Activated T-cell treated with anti-CD3 and anti-CD28 coated beads, Interleukin-2, amount 50 U/mL, for 4 hours (primary cell): Measurements from ENCODE around the gene ARAP2. TPM values are rescaled to one million over a fixed set of nuclear protein-coding genes. Genes with fewer than 3 reads are reported as not detected.

Source experiments
- ATAC-seq, 2 donors: fragments of 200-7000 bp; cut with Tn5 transposase; one replicate each; pipeline ENCODE4 v1.10.0; 2021
- DNase-seq: peaks from one replicate; pipeline ENCODE4 v3.0.0-alpha.2; 2020
- H3K27me3 Mint-ChIP-seq: one replicate; pipeline ENCODE4 v1.8.0; 2021; ENCODE audit warnings: low read depth, mixed read lengths
- H3K36me3 Mint-ChIP-seq: one replicate; pipeline ENCODE4 v1.8.0; 2022; ENCODE audit warnings: mixed read lengths; ENCODE audit not compliant: insufficient read depth
- H3K4me1 Mint-ChIP-seq: one replicate; pipeline ENCODE4 v1.8.0; 2021; ENCODE audit warnings: low read depth, mixed read lengths
- H3K4me3 Mint-ChIP-seq: one replicate; pipeline ENCODE4 v1.8.0; 2021; ENCODE audit warnings: mild to moderate bottlenecking, moderate library complexity, mixed read lengths
- H3K9me3 Mint-ChIP-seq: one replicate; pipeline ENCODE4 v1.8.0; 2021; ENCODE audit warnings: mixed read lengths
- total RNA-seq, 3 donors: library from RNA; stranded (reverse); gene quantifications; one replicate each; pipeline ENCODE4 v1.2.1, GENCODE V29; 2021

The ARAP2 gene
- total RNA-seq, 3 donors from 2014 or later = 20.7 to 33.2 (median 26.8) TPM

GRCh38 chr4:36165631-36166005 is 78.7 kb downstream of the ARAP2 start:
- H3K9me3 Mint-ChIP-seq = no peaks in the 10 kb centered on the region
- no peaks in the 10 kb centered on the region for H3K27me3 Mint-ChIP-seq
- H3K4me1 Mint-ChIP-seq = peaks cover 22% of the 10 kb centered on the region
- DNase-seq (no peak), ATAC-seq (no peak)
- no peak overlapping the region for H3K4me3 Mint-ChIP-seq
- peaks cover 40% of the 10 kb centered on the region for H3K36me3 Mint-ChIP-seq

- no peak overlapping the region for H3K4me3 Mint-ChIP-seq
Measured at GRCh38 chr4:36164900-36165630, 79.2 kb downstream of the ARAP2 start.

GRCh38 chr4:36163198-36163597 is 81.1 kb downstream of the ARAP2 start:
- Mint-ChIP-seq H3K4me1 (peaks cover 12% of the 10 kb centered on the region), H3K4me3 (no peak overlapping the region), H3K9me3 (no peaks in the 10 kb centered on the region), H3K36me3 (peaks cover 49% of the 10 kb centered on the region), H3K27me3 (no peaks in the 10 kb centered on the region)
- no peak for DNase-seq
- no peak for ATAC-seq

More at GRCh38 chr4:36164900-36165630, 79.2 kb downstream of the ARAP2 start:
- peaks cover 20% of the 10 kb centered on the region for H3K4me1 Mint-ChIP-seq
- H3K9me3 Mint-ChIP-seq = no peaks in the 10 kb centered on the region
- H3K36me3 Mint-ChIP-seq = peaks cover 38% of the 10 kb centered on the region
- ATAC-seq (no peak), DNase-seq (no peak)
- H3K27me3 Mint-ChIP-seq = no peaks in the 10 kb centered on the region

- DNase-seq (no peak), ATAC-seq (no peak)
- Mint-ChIP-seq H3K4me1 (peaks cover 9% of the 10 kb centered on the region), H3K4me3 (no peak overlapping the region), H3K27me3 (no peaks in the 10 kb centered on the region), H3K9me3 (no peaks in the 10 kb centered on the region), H3K36me3 (peaks cover 46% of the 10 kb centered on the region)
Measured at GRCh38 chr4:36159208-36159607, 85.1 kb downstream of the ARAP2 start.

GRCh38 chr4:36152735-36153134 is 91.6 kb downstream of the ARAP2 start:
- DNase-seq (no peak), ATAC-seq (no peak)
- H3K36me3 Mint-ChIP-seq = peaks cover 37% of the 10 kb centered on the region
- H3K4me1 Mint-ChIP-seq = peaks cover 2% of the 10 kb centered on the region
- H3K9me3 Mint-ChIP-seq = no peaks in the 10 kb centered on the region
- H3K4me3 Mint-ChIP-seq = no peak overlapping the region
- no peaks in the 10 kb centered on the region for H3K27me3 Mint-ChIP-seq

GRCh38 chr4:36142504-36142903 is 101.8 kb downstream of the ARAP2 start:
- Mint-ChIP-seq H3K9me3 (no peaks in the 10 kb centered on the region), H3K4me3 (no peak overlapping the region), H3K36me3 (peaks cover 49% of the 10 kb centered on the region), H3K27me3 (no peaks in the 10 kb centered on the region), H3K4me1 (peaks cover 6% of the 10 kb centered on the region)
- ATAC-seq = no peak
- DNase-seq = no peak

GRCh38 chr4:36141186-36141585 is 103.1 kb downstream of the ARAP2 start:
- ATAC-seq (no peak), DNase-seq (no peak)
- no peaks in the 10 kb centered on the region for H3K27me3 Mint-ChIP-seq
- peaks cover 43% of the 10 kb centered on the region for H3K36me3 Mint-ChIP-seq
- H3K4me1 Mint-ChIP-seq = peaks cover 6% of the 10 kb centered on the region
- no peak overlapping the region for H3K4me3 Mint-ChIP-seq
- no peaks in the 10 kb centered on the region for H3K9me3 Mint-ChIP-seq

GRCh38 chr4:36140421-36140820 is 103.9 kb downstream of the ARAP2 start:
- no peaks in the 10 kb centered on the region for H3K9me3 Mint-ChIP-seq
- H3K36me3 Mint-ChIP-seq = peaks cover 36% of the 10 kb centered on the region
- ATAC-seq (no peak), DNase-seq (no peak)
- H3K4me3 Mint-ChIP-seq = no peak overlapping the region
- H3K4me1 Mint-ChIP-seq = peaks cover 6% of the 10 kb centered on the region
- H3K27me3 Mint-ChIP-seq = no peaks in the 10 kb centered on the region

- Mint-ChIP-seq H3K4me1 (peaks cover 6% of the 10 kb centered on the region), H3K9me3 (no peaks in the 10 kb centered on the region), H3K36me3 (peaks cover 22% of the 10 kb centered on the region), H3K4me3 (no peak overlapping the region), H3K27me3 (no peaks in the 10 kb centered on the region)
- no peak for ATAC-seq
- DNase-seq = no peak
Measured at GRCh38 chr4:36138220-36138619, 106.1 kb downstream of the ARAP2 start.

- Mint-ChIP-seq H3K36me3 (peaks cover 17% of the 10 kb centered on the region), H3K4me1 (peaks cover 2% of the 10 kb centered on the region), H3K9me3 (no peaks in the 10 kb centered on the region), H3K27me3 (no peaks in the 10 kb centered on the region), H3K4me3 (no peak overlapping the region)
- ATAC-seq (no peak), DNase-seq (no peak)
Measured at GRCh38 chr4:36137336-36137735, 107.0 kb downstream of the ARAP2 start.

- no peak for ATAC-seq
- H3K36me3 Mint-ChIP-seq = peaks cover 28% of the 10 kb centered on the region
Measured at GRCh38 chr4:36133658-36134057, 110.7 kb downstream of the ARAP2 start.

GRCh38 chr4:36133086-36133485 is 111.2 kb downstream of the ARAP2 start:
- no peak for DNase-seq
- Mint-ChIP-seq H3K9me3 (no peaks in the 10 kb centered on the region), H3K4me3 (no peak overlapping the region), H3K36me3 (peaks cover 29% of the 10 kb centered on the region), H3K4me1 (no peaks in the 10 kb centered on the region), H3K27me3 (no peaks in the 10 kb centered on the region)
- ATAC-seq = no peak

More at GRCh38 chr4:36133658-36134057, 110.7 kb downstream of the ARAP2 start:
- Mint-ChIP-seq H3K9me3 (no peaks in the 10 kb centered on the region), H3K4me3 (no peak overlapping the region), H3K4me1 (no peaks in the 10 kb centered on the region), H3K27me3 (no peaks in the 10 kb centered on the region)
- no peak for DNase-seq

GRCh38 chr4:36130641-36131040 is 113.7 kb downstream of the ARAP2 start:
- H3K27me3 Mint-ChIP-seq = no peaks in the 10 kb centered on the region
- no peaks in the 10 kb centered on the region for H3K9me3 Mint-ChIP-seq
- H3K4me3 Mint-ChIP-seq = no peak overlapping the region
- DNase-seq (no peak), ATAC-seq (no peak)
- H3K4me1 Mint-ChIP-seq = no peaks in the 10 kb centered on the region
- H3K36me3 Mint-ChIP-seq = peaks cover 23% of the 10 kb centered on the region

GRCh38 chr4:36128689-36129088 is 115.6 kb downstream of the ARAP2 start:
- H3K4me3 Mint-ChIP-seq = no peak overlapping the region
- no peak for DNase-seq
- no peaks in the 10 kb centered on the region for H3K9me3 Mint-ChIP-seq
- H3K36me3 Mint-ChIP-seq = peaks cover 39% of the 10 kb centered on the region
- no peaks in the 10 kb centered on the region for H3K27me3 Mint-ChIP-seq
- no peak for ATAC-seq
- H3K4me1 Mint-ChIP-seq = no peaks in the 10 kb centered on the region

GRCh38 chr4:36123906-36124305 is 120.4 kb downstream of the ARAP2 start:
- ATAC-seq (no peak), DNase-seq (no peak)
- peaks cover 42% of the 10 kb centered on the region for H3K36me3 Mint-ChIP-seq
- peaks cover under 1% of the 10 kb centered on the region for H3K4me1 Mint-ChIP-seq
- H3K9me3 Mint-ChIP-seq = no peaks in the 10 kb centered on the region
- no peaks in the 10 kb centered on the region for H3K27me3 Mint-ChIP-seq
- no peak overlapping the region for H3K4me3 Mint-ChIP-seq
